ENCODE data around the gene GARS1.

GARS1 gene

DNA sequence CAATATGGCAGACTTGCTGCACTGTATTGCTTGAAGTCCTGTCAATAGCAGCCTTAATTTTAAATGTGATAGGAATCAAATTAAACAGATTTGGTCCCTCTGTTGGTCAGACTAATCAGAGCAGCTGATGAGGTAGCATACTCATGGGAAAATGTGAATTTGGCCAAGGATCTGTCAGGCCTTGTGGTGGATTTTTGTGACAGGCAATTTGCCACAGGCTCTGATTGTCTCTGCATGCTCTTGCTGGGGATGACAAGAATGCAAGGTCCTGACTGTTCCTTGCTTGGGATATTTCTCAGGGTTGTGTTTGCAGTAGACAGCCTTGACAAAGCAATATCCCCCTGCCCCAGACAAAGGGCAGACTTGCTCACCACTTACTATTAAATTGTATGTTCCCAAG lies 41.5 kb upstream of the GARS1 start:
- POLR2A ChIA-PET, result no interaction called here
- Histone ChIP-seq H3K27ac (ENCODE audit: extremely low read depth, low read depth, low read length) (no peak overlapping the region), H3K9me3 (ENCODE audit: control insufficient read depth, insufficient read depth, low read depth, low read length) (no peaks in the 10 kb centered on the region), H3K4me1 (ENCODE audit: control insufficient read depth, insufficient read depth, low read length) (peaks cover 11% of the 10 kb centered on the region; the same call in 1 of the 2 replicates), H3K36me3 (ENCODE audit: control insufficient read depth in 2 of 2, insufficient read depth in 1 of 2, low read length in 2 of 2) (no peaks in the 10 kb centered on the region), H3K4me3 (ENCODE audit: low read depth, low read length) (no peak overlapping the region)
- CTCF ChIA-PET, result interaction anchor here (9.3 kb wide), 1 partner anchor 10 kb away, joined by 167 read pairs; no protein-coding TSS in a partner anchor
- TF ChIP-seq MZF1 (tag by site-specific recombination; IDR thresholded peaks at IDR 0.05; ENCODE audit: borderline replicate concordance) (no peak), EGR2 (tag by site-specific recombination; IDR thresholded peaks at IDR 0.05; ENCODE audit: low read depth) (no peak), ZNF10 (tag by site-specific recombination; IDR thresholded peaks at IDR 0.05) (no peak), SCRT1 (tag by site-specific recombination; IDR thresholded peaks at IDR 0.05; ENCODE audit: borderline replicate concordance) (no peak), GLIS2 (tag by site-specific recombination; IDR thresholded peaks at IDR 0.05) (no peak), ZNF221 (tag by site-specific recombination; IDR thresholded peaks at IDR 0.05; ENCODE audit: borderline replicate concordance) (no peak), ZNF629 (tag by site-specific recombination; IDR thresholded peaks at IDR 0.05) (no peak), KLF7 (tag by site-specific recombination; IDR thresholded peaks at IDR 0.05; ENCODE audit: borderline replicate concordance) (no peak), SP7 (tag by site-specific recombination; IDR thresholded peaks at IDR 0.05) (no peak), ZNF416 (tag by site-specific recombination; IDR thresholded peaks at IDR 0.05) (no peak)
- TF ChIP-seq, protein P1, sequence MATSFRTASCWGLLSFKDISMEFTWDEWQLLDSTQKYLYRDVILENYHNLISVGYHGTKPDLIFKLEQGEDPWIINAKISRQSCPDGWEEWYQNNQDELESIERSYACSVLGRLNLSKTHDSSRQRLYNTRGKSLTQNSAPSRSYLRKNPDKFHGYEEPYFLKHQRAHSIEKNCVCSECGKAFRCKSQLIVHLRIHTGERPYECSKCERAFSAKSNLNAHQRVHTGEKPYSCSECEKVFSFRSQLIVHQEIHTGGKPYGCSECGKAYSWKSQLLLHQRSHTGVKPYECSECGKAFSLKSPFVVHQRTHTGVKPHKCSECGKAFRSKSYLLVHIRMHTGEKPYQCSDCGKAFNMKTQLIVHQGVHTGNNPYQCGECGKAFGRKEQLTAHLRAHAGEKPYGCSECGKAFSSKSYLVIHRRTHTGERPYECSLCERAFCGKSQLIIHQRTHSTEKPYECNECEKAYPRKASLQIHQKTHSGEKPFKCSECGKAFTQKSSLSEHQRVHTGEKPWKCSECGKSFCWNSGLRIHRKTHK (tag by site-specific recombination; IDR thresholded peaks at IDR 0.05), result no peak
- TF ChIP-seq, protein P2, sequence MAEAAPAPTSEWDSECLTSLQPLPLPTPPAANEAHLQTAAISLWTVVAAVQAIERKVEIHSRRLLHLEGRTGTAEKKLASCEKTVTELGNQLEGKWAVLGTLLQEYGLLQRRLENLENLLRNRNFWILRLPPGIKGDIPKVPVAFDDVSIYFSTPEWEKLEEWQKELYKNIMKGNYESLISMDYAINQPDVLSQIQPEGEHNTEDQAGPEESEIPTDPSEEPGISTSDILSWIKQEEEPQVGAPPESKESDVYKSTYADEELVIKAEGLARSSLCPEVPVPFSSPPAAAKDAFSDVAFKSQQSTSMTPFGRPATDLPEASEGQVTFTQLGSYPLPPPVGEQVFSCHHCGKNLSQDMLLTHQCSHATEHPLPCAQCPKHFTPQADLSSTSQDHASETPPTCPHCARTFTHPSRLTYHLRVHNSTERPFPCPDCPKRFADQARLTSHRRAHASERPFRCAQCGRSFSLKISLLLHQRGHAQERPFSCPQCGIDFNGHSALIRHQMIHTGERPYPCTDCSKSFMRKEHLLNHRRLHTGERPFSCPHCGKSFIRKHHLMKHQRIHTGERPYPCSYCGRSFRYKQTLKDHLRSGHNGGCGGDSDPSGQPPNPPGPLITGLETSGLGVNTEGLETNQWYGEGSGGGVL (tag by site-specific recombination; IDR thresholded peaks at IDR 0.05), result no peak
- TF ChIP-seq, protein P3, sequence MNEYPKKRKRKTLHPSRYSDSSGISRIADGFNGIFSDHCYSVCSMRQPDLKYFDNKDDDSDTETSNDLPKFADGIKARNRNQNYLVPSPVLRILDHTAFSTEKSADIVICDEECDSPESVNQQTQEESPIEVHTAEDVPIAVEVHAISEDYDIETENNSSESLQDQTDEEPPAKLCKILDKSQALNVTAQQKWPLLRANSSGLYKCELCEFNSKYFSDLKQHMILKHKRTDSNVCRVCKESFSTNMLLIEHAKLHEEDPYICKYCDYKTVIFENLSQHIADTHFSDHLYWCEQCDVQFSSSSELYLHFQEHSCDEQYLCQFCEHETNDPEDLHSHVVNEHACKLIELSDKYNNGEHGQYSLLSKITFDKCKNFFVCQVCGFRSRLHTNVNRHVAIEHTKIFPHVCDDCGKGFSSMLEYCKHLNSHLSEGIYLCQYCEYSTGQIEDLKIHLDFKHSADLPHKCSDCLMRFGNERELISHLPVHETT (tag by site-specific recombination; IDR thresholded peaks at IDR 0.05), result no peak

- ChIA-PET CTCF (interaction anchor here (9.3 kb wide), 1 partner anchor 10 kb away, joined by 167 read pairs; no protein-coding TSS in a partner anchor), POLR2A (no interaction called here)
- Histone ChIP-seq H3K4me1 (ENCODE audit: control insufficient read depth, insufficient read depth, low read length) (peaks cover 11% of the 10 kb centered on the region; the same call in 1 of the 2 replicates), H3K36me3 (ENCODE audit: control insufficient read depth in 2 of 2, insufficient read depth in 1 of 2, low read length in 2 of 2) (no peaks in the 10 kb centered on the region), H3K9me3 (ENCODE audit: control insufficient read depth, insufficient read depth, low read depth, low read length) (no peaks in the 10 kb centered on the region), H3K27ac (ENCODE audit: extremely low read depth, low read depth, low read length) (no peak overlapping the region), H3K4me3 (ENCODE audit: low read depth, low read length) (no peak overlapping the region)
- no peak for TF ChIP-seq ZNF157 (tag by site-specific recombination; IDR thresholded peaks at IDR 0.05)
- no peak for TF ChIP-seq ZNF488 (tag by site-specific recombination; IDR thresholded peaks at IDR 0.05)
- TF ChIP-seq ZNF214 (tag by site-specific recombination; IDR thresholded peaks at IDR 0.05; ENCODE audit: borderline replicate concordance), result no peak
- TF ChIP-seq, protein P3 (tag by site-specific recombination; IDR thresholded peaks at IDR 0.05), result no peak
- no peak for TF ChIP-seq ZNF132 (tag by site-specific recombination; IDR thresholded peaks at IDR 0.05; ENCODE audit: borderline replicate concordance)
- no peak for TF ChIP-seq ZNF266 (tag by site-specific recombination; IDR thresholded peaks at IDR 0.05; ENCODE audit: low read depth)
- no peak for TF ChIP-seq ZNF530 (tag by site-specific recombination; IDR thresholded peaks at IDR 0.05; ENCODE audit: low read depth)
- TF ChIP-seq ZNF621 (tag by site-specific recombination; IDR thresholded peaks at IDR 0.05), result no peak
- no peak for TF ChIP-seq TRIM28 (IDR thresholded peaks at IDR 0.05; ENCODE audit: borderline replicate concordance, low read length)
- no peak for TF ChIP-seq ZBTB8A (tag by site-specific recombination; IDR thresholded peaks at IDR 0.05)
Observed at GRCh38 chr7:30553546-30553945, 41.1 kb upstream of the GARS1 start.
